ENCODE results near the gene PBX4.

GRCh38 chr19:19644054-19644388, 25.5 kb upstream of the PBX4 start:
- TF ChIP-seq CTCF (IDR thresholded peaks at IDR 0.05) (peak in 5 of 12 donors; percentile 8 to 43 (median 18)), POLR2A (IDR thresholded peaks at IDR 0.05) (no peak)

Data from heart left ventricle (tissue), 13 donors.